Measurements from ENCODE around the gene VOPP1.

Gene VOPP1

DNA sequence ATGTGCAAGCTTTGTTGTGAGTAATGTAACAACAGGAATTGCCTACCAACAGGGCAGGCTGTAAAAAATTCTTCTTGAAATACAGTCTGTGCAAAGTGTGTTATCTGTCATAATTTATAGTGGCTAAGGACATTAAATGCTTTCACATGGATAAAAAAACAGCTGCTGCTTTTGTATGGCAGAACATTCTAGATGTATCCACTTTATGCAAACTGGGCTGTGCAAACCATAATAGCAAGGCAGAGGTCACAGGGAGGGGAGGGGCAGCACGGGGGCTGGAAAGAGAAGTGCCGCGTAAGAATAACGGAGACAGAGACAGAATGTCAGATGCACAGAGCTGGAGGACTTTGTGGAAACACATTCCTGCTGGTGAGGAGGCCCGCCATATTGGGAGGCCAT is 86.1 kb downstream of the VOPP1 start:
- DNase-seq (ENCODE audit: extremely low read depth, low read depth), result no peak
- TF ChIP-seq, protein P1, sequence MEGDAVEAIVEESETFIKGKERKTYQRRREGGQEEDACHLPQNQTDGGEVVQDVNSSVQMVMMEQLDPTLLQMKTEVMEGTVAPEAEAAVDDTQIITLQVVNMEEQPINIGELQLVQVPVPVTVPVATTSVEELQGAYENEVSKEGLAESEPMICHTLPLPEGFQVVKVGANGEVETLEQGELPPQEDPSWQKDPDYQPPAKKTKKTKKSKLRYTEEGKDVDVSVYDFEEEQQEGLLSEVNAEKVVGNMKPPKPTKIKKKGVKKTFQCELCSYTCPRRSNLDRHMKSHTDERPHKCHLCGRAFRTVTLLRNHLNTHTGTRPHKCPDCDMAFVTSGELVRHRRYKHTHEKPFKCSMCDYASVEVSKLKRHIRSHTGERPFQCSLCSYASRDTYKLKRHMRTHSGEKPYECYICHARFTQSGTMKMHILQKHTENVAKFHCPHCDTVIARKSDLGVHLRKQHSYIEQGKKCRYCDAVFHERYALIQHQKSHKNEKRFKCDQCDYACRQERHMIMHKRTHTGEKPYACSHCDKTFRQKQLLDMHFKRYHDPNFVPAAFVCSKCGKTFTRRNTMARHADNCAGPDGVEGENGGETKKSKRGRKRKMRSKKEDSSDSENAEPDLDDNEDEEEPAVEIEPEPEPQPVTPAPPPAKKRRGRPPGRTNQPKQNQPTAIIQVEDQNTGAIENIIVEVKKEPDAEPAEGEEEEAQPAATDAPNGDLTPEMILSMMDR (IDR thresholded peaks at IDR 0.05; ENCODE audit: low read depth, low read length), result no peak

DNA sequence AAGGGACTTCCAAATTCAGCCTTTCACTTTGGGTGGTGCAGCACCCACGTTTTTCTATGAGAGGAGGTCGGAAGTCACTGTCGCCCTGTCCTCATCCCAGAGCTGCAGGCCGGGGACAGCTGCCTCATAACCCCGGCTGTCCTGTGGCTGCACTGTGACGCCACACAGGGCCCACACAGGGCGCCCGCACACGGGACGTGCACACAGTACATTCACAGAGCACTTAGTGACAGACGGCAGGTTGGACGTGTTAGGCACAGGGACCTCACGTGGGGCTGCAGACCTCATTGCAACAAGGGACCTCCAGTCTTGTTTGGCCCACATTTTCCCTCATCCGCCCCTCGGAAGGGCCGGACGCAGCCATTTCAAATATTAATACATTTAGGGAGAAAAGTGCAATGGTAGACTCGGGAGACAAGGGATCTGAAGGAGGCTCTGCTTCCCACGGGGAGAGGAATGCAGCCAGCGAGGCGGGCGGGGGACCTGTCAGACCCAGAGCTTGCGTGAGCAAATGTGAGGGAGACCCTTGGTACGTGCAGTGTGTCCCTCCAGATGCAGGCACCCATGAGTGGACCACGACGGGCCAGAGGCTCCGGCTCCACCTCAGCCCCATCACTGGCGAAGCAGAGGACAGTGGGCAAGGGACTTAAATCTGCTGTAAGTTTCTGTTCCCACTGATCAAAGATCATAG is 86.7 kb downstream of the VOPP1 start:
- no peak for DNase-seq (ENCODE audit: extremely low read depth, low read depth)
- TF ChIP-seq, protein P1 (IDR thresholded peaks at IDR 0.05; ENCODE audit: low read depth, low read length), result no peak

DNA sequence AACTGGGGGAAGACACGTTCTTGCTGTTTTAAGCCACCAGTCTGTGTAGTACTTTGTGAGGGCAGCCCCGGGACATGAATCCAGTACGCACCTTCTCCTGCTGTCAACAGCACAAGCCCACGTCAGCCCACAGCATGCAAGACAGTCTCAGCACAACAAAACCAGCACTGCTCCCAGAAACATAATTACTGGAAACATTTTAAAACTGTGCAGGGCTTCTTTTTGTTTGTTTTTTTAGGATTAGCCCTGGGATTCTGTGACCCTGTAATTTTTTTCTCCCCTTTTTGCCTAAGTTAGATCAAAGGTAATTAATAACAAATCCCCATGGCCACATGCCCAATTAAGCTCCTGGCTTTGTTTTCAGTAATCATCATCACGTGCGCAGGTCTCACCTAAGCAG is 87.5 kb downstream of the VOPP1 start:
- TF ChIP-seq, protein P1 (IDR thresholded peaks at IDR 0.05; ENCODE audit: low read depth, low read length), result no peak
- no peak for DNase-seq (ENCODE audit: extremely low read depth, low read depth)

DNA sequence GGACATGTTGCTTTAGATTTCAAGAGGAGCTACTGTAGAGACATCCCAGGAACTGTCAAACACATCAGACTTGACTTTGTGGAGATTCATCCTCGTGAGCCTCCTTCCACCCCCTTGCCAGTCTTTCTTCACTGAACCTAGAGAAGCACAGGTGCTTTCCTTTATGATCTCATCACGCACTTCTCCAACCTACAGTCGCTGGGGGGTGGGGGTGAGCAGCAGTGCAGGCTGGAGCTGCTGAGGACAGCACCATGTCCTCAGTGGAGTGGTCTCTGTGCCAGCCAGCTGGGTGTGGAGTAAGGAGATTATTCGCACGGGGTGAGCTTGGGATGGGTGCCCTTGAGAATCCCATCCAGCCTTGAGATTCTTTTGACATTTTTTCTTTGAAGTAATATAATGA is 88.1 kb downstream of the VOPP1 start:
- TF ChIP-seq, protein P1 (IDR thresholded peaks at IDR 0.05; ENCODE audit: low read depth, low read length), result no peak
- no peak for DNase-seq (ENCODE audit: extremely low read depth, low read depth)

DNA sequence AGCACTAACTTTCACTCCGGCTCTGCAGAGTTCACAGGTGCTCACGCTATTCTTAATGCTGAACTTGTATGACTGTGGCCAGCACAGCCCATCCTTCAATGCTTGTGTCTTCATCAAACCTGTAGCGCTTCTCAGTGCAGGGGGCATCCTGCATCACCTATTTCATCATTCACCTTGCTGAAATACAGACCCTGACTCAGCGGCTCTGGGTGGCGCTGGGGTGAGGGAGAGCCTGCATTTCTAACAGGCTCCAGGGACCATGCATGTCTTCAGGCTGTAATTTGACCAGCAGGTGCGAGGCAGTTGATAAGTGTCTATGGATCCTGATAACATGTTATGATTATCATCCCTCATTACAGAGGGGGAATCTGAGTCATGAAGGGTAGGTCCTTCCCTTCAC is 89.3 kb downstream of the VOPP1 start:
- TF ChIP-seq, protein P1 (IDR thresholded peaks at IDR 0.05; ENCODE audit: low read depth, low read length), result no peak
- no peak for DNase-seq (ENCODE audit: extremely low read depth, low read depth)

DNA sequence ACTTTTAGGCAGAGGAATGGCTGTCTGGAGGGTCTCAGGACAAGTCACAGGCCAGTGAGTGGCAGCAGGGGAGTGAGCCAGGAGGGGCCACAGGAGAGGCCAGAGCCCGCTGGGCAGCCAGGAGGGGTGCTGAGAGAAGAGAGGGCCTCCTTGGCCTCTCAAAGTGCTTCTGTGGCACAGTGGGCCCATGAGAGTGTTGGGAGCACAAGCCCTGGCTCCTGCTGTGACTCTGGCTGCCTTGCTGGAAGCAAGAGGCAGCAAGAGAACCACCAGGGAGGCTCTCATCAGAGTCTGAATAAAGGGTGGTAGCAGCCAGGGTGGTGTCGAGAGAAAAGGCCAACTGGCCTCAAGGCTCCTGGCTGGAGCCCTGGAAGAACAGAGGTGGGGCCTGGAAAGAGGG is 91.1 kb downstream of the VOPP1 start:
- TF ChIP-seq, protein P1 (IDR thresholded peaks at IDR 0.05; ENCODE audit: low read depth, low read length), result no peak

DNA sequence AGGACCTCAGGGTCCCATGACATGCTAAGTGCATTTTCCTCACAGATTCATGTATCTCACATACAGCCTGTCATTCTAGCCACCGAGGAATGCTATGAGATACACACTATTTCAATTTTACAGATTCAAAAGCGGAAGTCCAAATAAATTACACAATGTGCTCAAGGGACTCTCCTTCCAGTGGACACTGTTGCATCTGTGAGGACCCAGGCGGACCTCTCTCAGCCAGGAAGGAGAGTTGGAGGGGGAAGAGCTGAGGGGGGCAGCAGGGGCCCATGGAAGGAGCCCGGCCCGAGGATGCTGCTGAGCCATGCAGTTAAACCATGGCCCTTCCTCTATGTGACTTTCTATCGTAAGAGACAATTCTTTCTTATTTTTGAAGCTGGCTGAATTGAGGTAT is 93.6 kb downstream of the VOPP1 start:
- TF ChIP-seq, protein P1 (IDR thresholded peaks at IDR 0.05; ENCODE audit: low read depth, low read length), result no peak
- no peak for DNase-seq (ENCODE audit: extremely low read depth, low read depth)

More for the DNA sequence above, 91.1 kb downstream of the VOPP1 start:
- DNase-seq (ENCODE audit: extremely low read depth, low read depth), result no peak

Data from AG09319 (cell line).